Endothelial cell of umbilical vein (primary cell): ENCODE measurements around the gene ECD. TPM values are rescaled to one million over a fixed set of nuclear protein-coding genes. Genes with fewer than 3 reads are reported as not detected.

Experiments used
- BruUV-seq: library from RNA; stranded (reverse); fragments of 400-500 nt; replicated peaks from 2 replicates; lab custom pipeline; 2021; lab: Mats Ljungman, UMichigan
- CTCF ChIA-PET: fragments of 300-600, 350-600 bp; sonication (Branson Sonifier 250); formaldehyde crosslinking; loops from one replicate; lab custom pipeline; 2021; ENCODE audit warnings: antibody characterized with exemption, inconsistent platforms; lab: Charles Lee
- POLR2A ChIA-PET: fragments of 300-600, 350-600 bp; sonication (Branson Sonifier 250); formaldehyde crosslinking; loops from one replicate; lab custom pipeline; 2021; ENCODE audit warnings: antibody characterized with exemption, inconsistent platforms; lab: Charles Lee
- DNase-seq: peaks from one replicate; pipeline ENCODE4 v3.0.0-alpha.2; 2011; ENCODE audit warnings: low read depth, low spot score
- FAIRE-seq: peaks from 2 replicates; lab custom pipeline; 2011; peaks lifted over from hg19 to GRCh38; lab: Jason Lieb, UNC
- H2AFZ ChIP-seq: 2 replicates; pipeline ENCODE4 v1.6.0; 2012; ENCODE audit warnings: low read depth, low read length, control low read depth, inconsistent platforms
- H3K27ac ChIP-seq: 2 replicates; pipeline ENCODE4 v1.5.1; 2011; ENCODE audit warnings: low read depth, mild to moderate bottlenecking, control low read depth, low read length, moderate library complexity; ENCODE audit not compliant: insufficient read depth
- H3K27me3 ChIP-seq, 2 experiments: 2 replicates each; pipeline versions ENCODE4 v1.6.0 to v1.6.1; 2011; ENCODE audit warnings: low read length in 2 of 2, mixed read lengths in 1 of 2; ENCODE audit not compliant: control insufficient read depth in 2 of 2, insufficient read depth in 2 of 2
- H3K36me3 ChIP-seq, 2 experiments: 2 replicates in 1 of 2; 3 replicates in 1 of 2; pipeline ENCODE4 v1.5.1; 2011; ENCODE audit warnings: low read length in 2 of 2, mild to moderate bottlenecking in 1 of 2, moderate library complexity in 1 of 2; ENCODE audit not compliant: control insufficient read depth in 2 of 2, insufficient read depth in 2 of 2; ENCODE audit errors: extremely low read depth in 1 of 2
- H3K4me1 ChIP-seq: 3 replicates; pipeline ENCODE4 v1.5.1; 2011; ENCODE audit warnings: mild to moderate bottlenecking, low read length; ENCODE audit not compliant: control insufficient read depth, insufficient read depth; ENCODE audit errors: extremely low read depth
- H3K4me2 ChIP-seq: 2 replicates; pipeline ENCODE4 v1.6.1; 2011; ENCODE audit warnings: low read length, control low read depth, mixed read lengths; ENCODE audit not compliant: insufficient read depth
- H3K4me3 ChIP-seq, 3 experiments: fragments of 200-600 bp in 1 of 3; sonication (generic), shearing (Covaris generic) in 1 of 3; replicated peaks in 1 of 3; 2 replicates each; pipeline ENCODE4 v1.5.1; 2011 to 2016; ENCODE audit warnings: control low read depth in 3 of 3, low read length in 3 of 3, mild to moderate bottlenecking in 2 of 3, inconsistent platforms in 1 of 3, low read depth in 1 of 3, moderate library complexity in 1 of 3; ENCODE audit not compliant: insufficient read depth in 1 of 3
- H3K79me2 ChIP-seq: 2 replicates; pipeline ENCODE4 v1.6.0; 2012; ENCODE audit warnings: low read length, inconsistent platforms; ENCODE audit not compliant: control insufficient read depth, insufficient read depth
- H3K9ac ChIP-seq: replicated peaks from 2 replicates; pipeline ENCODE3; 2011; ENCODE audit warnings: low read length, control low read depth; ENCODE audit not compliant: insufficient read depth; ENCODE audit errors: extremely low read depth
- H3K9me1 ChIP-seq: replicated peaks from 3 replicates; pipeline ENCODE4 v1.6.0; 2011; ENCODE audit warnings: mild to moderate bottlenecking, low read length; ENCODE audit not compliant: control insufficient read depth, insufficient read depth; ENCODE audit errors: extremely low read depth
- H3K9me3 ChIP-seq: replicated peaks from 2 replicates; pipeline ENCODE4 v1.5.1; 2012; ENCODE audit warnings: low read length, inconsistent platforms; ENCODE audit not compliant: control insufficient read depth, insufficient read depth
- H4K20me1 ChIP-seq: replicated peaks from 2 replicates; pipeline ENCODE3; 2011; ENCODE audit warnings: mild to moderate bottlenecking, low read length; ENCODE audit not compliant: control insufficient read depth, insufficient read depth; ENCODE audit errors: extremely low read depth
- dilution Hi-C: fragments of 300-500 bp; cut with MboI; formaldehyde crosslinking; loops from one replicate; pipeline ENCODE4 v1.15.0; 2019; ENCODE audit warnings: low sequenced_read_pairs; ENCODE audit not compliant: extremely low pct_ligation_motif_present
- intact Hi-C: fragments of 100-400 bp; cut with micrococcal nuclease; formaldehyde crosslinking; loops from one replicate; pipeline ENCODE4 v1.10.0; 2022
- polyA plus RNA-seq, 4 experiments: library from polyadenylated mRNA; depleted of rRNA in 3 of 4; stranded (reverse) in 3 of 4; unstranded in 1 of 4; fragments of >200 nt; gene quantifications; 2 replicates each; pipeline versions ENCODE4 v1.2.1 to v1.2.3, GENCODE V29; 2011 to 2012; ENCODE audit warnings: missing spikeins in 1 of 4
- small RNA-seq: library from RNA; depleted of rRNA; stranded (forward); fragments of <200 nt; gene quantifications from one replicate; pipeline ENCODE3, GENCODE V24; 2012; ENCODE audit warnings: low replicate concordance, low read depth; ENCODE audit not compliant: insufficient read depth, insufficient read length
- total RNA-seq: library from RNA; stranded (reverse); gene quantifications from 2 replicates; pipeline ENCODE4 v1.2.3, GENCODE V29; 2021
- TF ChIP-seq, protein P1 (sequence below), 2 donors: IDR thresholded peaks; 1 replicate in 1 of 2; 2 replicates in 1 of 2; pipeline ENCODE4 v1.5.1; 2011; ENCODE audit warnings: low read length in 2 of 2, mild to moderate bottlenecking in 2 of 2, moderate library complexity in 2 of 2, control low read depth in 1 of 2, inconsistent platforms in 1 of 2, low read depth in 1 of 2; ENCODE audit not compliant: insufficient read depth in 1 of 2; ENCODE audit errors: extremely low read depth in 1 of 2

Gene ECD
- total and polyA plus RNA-seq, 2 donors (not counting 3 experiments of a cell fraction or from before 2014, with no cell fraction given): 27.2 to 32.3 TPM

DNA sequence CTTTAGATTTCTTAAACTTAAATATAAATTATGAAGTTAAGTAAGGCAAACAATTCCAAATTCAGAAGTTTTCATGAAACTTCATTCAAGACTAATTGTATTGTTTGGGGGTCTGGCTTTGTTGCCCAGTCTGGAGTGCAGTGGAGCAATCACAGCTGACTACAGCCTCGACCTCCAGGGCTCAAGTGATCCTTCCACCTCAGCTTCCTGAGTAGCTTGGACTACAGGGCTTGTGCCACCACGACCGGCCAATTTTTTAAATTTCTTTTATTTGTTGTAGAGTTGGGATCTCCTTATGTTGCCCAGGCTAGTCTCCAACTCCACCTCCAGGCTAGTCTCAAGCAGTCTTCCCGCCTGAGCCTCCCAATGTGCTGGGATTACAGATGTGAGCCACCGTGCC is 83.6 kb downstream of the ECD start:
- dilution Hi-C loops (no loop called here), intact Hi-C loops (no loop called here)
- BruUV-seq: no TSS peak
- Histone ChIP-seq H3K79me2 (peaks cover 37% of the 10 kb centered on the region), H3K9me3 (no peaks in the 10 kb centered on the region), H3K36me3 (no peaks in the 10 kb centered on the region), H3K4me3 (no peak overlapping the region), H4K20me1 (no peaks in the 10 kb centered on the region), H3K27me3 (no peaks in the 10 kb centered on the region), H2AFZ (no peak overlapping the region), H3K27ac (no peak overlapping the region), H3K9me1 (no peaks in the 10 kb centered on the region), H3K4me1 (peaks cover 7% of the 10 kb centered on the region), H3K9ac (no peak overlapping the region), H3K4me2 (no peak overlapping the region)
- FAIRE-seq (no peak), DNase-seq (no peak)
- CTCF ChIA-PET: interaction anchor here (1.0 to 2.3 kb wide), 4 partner anchors 11 to 23 kb away, joined by 3 to 6 read pairs (median 4); partner anchors contain the start of gene P4HA1
- POLR2A ChIA-PET: interaction anchor here (2.3 kb wide), 1 partner anchor 12 kb away, joined by 18 read pairs; the partner anchor contains the start of gene P4HA1
- TF ChIP-seq, protein P1, sequence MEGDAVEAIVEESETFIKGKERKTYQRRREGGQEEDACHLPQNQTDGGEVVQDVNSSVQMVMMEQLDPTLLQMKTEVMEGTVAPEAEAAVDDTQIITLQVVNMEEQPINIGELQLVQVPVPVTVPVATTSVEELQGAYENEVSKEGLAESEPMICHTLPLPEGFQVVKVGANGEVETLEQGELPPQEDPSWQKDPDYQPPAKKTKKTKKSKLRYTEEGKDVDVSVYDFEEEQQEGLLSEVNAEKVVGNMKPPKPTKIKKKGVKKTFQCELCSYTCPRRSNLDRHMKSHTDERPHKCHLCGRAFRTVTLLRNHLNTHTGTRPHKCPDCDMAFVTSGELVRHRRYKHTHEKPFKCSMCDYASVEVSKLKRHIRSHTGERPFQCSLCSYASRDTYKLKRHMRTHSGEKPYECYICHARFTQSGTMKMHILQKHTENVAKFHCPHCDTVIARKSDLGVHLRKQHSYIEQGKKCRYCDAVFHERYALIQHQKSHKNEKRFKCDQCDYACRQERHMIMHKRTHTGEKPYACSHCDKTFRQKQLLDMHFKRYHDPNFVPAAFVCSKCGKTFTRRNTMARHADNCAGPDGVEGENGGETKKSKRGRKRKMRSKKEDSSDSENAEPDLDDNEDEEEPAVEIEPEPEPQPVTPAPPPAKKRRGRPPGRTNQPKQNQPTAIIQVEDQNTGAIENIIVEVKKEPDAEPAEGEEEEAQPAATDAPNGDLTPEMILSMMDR (IDR thresholded peaks at IDR 0.05; ENCODE audit: extremely low read depth in 1 of 2, insufficient read depth in 1 of 2, low read depth in 1 of 2, low read length in 2 of 2): no peak

Small RNAs within 50 kb of the gene (small RNA-seq; reads per million reads assigned to genes)
- gene RF00019 (not detected), gene SNORA11F (159 reads per million, percentile 98 among the genes with 10 or more reads in this experiment)

Other genes starting within 250 kb of the ECD start
- not detected in 2 replicates for gene PLA2G12B, start 213.2 kb downstream of the ECD start, total RNA-seq
- gene PLA2G12B, start 213.2 kb downstream of the ECD start, polyA plus RNA-seq: not detected in 2 replicates
- 29.0 and 29.1 TPM in 2 replicates for gene P4HA1, start 71.1 kb downstream of the ECD start, total RNA-seq
- 10.1 and 14.3 TPM in 2 replicates for gene P4HA1, start 71.1 kb downstream of the ECD start, polyA plus RNA-seq
- gene NUDT13, start 57.6 kb downstream of the ECD start, total RNA-seq: 2.3 and 2.6 TPM in 2 replicates
- 0.92 and 1.6 TPM in 2 replicates for gene NUDT13, start 57.6 kb downstream of the ECD start, polyA plus RNA-seq
- gene FAM149B1, start 111 bp upstream of the ECD start, total RNA-seq: 18.9 and 19.5 TPM in 2 replicates
- gene FAM149B1, start 111 bp upstream of the ECD start, polyA plus RNA-seq: 23.4 and 26.7 TPM in 2 replicates
- gene DNAJC9, start 79.2 kb upstream of the ECD start, total RNA-seq: 47.1 and 55.0 TPM in 2 replicates
- 27.1 and 29.1 TPM in 2 replicates for gene DNAJC9, start 79.2 kb upstream of the ECD start, polyA plus RNA-seq
- 86.0 and 94.5 TPM in 2 replicates for gene MRPS16, start 84.6 kb upstream of the ECD start, total RNA-seq
- gene MRPS16, start 84.6 kb upstream of the ECD start, polyA plus RNA-seq: 159 and 161 TPM in 2 replicates
- gene CFAP70, start 190.9 kb upstream of the ECD start, total RNA-seq: 0.12 and 0.27 TPM in 2 replicates
- gene CFAP70, start 190.9 kb upstream of the ECD start, polyA plus RNA-seq: 0.11 and 0.19 TPM in 2 replicates
- gene ANXA7, start 246.1 kb upstream of the ECD start, total RNA-seq: 81.6 and 86.0 TPM in 2 replicates
- 56.5 and 62.6 TPM in 2 replicates for gene ANXA7, start 246.1 kb upstream of the ECD start, polyA plus RNA-seq